HG03045 (cell line): ENCODE results near the gene PRKAR2B.

Experiments used
- ATAC-seq: cut with Tn5 transposase; IDR thresholded peaks from one replicate; pipeline ENCODE4 v1.9.1; 2021; ENCODE audit warnings: mild to moderate bottlenecking, moderate library complexity; ENCODE audit not compliant: unreplicated experiment

PRKAR2B gene

DNA sequence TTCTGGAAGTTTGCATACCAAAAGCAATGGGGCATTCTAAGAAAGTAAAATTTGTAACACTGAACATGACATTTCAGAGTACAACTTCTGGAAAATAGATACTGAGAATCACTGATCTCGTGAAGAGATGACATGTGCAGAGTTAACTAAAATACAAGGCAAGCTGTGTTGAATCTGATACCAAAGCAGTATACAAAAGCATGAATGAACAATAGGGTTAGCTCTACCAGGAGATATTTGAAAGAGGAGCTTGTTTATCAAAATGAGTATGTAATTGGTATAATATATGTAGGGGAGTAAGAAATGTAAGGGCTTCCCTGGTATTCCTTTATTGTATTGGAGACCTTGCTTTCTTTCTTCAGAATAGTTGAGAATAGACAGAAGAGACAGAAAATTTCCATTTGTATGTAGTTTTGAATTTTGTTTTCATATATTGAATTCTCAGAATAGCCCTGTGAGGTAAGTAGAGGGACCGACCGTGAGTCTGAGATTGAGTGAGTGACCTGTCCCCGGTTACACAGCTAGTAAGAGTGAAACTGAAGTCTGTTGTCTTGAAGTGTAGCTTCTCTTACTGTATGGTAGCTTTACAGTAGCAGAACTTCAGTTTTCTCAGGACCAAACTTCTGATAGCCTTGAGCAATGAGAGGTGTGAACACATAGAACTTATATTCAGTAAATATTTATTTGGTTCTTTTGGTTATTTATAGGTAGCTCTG, 129.3 kb downstream of the PRKAR2B start:
- peak; percentile 55 for ATAC-seq

GRCh38 chr7:107179326-107180164, 135.0 kb downstream of the PRKAR2B start:
- ATAC-seq, result no peak

DNA sequence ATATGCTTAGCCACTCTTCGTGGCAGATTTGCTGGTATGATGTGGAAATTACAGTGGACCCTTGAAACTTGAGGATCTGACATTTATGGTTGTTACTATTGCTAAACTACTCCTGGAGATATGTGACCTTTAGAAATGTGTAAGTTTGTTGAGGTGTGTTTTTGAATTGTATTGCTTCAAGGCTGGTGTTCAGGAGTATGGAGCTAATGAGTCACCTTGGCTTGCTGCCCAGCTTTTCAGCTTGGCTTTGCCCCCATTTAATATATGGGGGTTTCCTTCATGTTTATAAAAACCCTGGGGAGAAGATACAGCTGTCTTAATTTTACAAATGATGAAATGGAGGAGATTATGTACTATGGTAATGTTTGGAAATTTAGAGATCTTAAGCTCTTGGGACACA, 135.9 kb downstream of the PRKAR2B start:
- ATAC-seq, result no peak

- ATAC-seq, result no peak
Measured at GRCh38 chr7:107181172-107181571, 136.7 kb downstream of the PRKAR2B start.

DNA sequence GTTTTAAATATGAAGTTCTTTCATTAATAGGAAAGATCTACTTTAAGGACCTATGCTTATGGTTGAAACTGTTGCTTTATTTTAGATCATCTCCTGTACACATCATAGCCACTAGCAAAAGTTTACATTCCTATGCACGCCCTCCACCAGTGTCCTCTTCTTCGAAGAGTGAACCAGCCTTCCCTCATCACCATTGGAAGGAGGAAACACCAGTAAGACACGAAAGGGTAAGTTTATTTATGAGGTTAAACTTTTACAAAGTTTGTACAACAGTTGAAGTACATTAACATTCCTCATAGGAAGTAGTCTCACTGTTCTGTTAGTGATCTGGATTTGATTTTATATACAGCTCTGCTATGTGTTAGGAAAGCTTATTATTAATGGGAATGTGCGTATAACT, 141.2 kb downstream of the PRKAR2B start:
- no peak for ATAC-seq

- no peak for ATAC-seq
Measured at GRCh38 chr7:107186240-107186639, 141.7 kb downstream of the PRKAR2B start.

DNA sequence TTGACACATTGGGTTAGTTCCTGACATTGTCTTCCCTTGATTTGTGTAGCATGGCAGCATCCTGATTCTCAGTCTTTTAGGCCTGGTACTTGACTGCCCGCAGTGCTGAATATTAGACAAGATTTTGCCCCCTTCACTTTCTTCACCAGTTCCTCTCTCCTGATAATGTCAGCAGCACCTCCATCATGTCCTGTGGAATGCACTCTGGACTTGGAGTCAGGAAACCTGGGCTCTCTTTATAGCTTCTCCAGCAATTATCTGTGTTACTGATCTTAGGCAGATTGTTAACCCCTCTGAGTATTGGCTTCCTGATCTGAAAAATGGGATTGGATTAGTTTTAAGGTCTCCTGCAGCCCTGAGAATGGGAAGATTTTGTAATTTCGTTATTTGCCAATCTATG, 143.3 kb downstream of the PRKAR2B start:
- ATAC-seq, result no peak

GRCh38 chr7:107190090-107190489, 145.6 kb downstream of the PRKAR2B start:
- ATAC-seq, result no peak

DNA sequence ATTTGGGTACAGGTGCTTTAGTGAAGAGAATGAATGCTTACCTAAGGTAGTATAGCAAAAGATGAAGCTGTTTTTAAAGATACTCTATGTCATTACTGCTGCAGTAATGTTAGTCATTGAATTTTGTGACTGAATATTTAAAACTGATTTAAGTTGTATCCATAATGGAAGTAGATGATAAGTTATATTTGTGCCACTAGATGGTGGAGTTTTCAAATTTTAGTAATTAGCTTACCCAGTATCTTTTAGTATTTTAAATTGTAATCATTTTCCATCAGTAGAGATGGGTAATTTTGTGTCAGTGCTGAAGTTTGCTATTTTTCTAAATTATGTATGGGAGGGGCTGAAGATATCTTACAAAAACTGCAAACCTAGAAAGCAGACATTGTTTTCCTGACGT, 149.5 kb downstream of the PRKAR2B start:
- ATAC-seq, result no peak

DNA sequence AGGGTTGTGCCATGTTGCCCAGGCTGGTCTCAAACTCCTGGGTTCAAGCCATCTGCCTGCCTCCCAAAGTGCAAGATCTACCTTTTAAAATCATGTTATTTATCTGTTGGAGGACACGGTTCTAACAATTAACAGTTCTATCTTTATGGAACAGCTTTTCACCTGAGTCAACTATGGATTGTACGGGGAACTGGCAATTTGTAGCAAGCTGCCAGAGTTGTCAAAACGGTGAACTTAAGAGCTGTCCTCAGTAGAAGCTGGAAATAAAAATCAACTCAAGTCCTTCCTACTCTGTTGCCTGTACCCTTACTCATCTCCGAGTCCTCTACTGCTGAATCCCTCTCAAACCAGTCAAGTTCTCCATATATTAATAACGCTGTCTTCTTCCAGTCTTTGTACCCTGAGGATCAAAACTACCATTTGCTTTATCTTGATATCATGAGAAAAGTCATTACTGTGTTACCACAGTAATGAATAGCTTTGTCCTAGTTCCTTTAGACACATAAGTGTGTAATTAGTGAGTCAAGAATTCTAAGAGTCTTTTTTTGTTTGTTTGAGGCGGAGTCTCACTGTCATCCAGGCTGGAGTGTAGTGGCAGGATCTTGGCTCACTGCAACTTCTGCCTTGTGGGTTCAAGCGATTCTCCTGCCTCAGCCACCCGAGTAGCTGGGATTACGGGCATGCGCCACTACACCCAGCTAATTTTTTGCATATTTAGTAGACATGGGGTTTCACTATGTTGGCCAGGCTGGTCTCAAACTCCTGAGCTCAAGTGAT, 152.5 kb downstream of the PRKAR2B start:
- ATAC-seq, result no peak

DNA sequence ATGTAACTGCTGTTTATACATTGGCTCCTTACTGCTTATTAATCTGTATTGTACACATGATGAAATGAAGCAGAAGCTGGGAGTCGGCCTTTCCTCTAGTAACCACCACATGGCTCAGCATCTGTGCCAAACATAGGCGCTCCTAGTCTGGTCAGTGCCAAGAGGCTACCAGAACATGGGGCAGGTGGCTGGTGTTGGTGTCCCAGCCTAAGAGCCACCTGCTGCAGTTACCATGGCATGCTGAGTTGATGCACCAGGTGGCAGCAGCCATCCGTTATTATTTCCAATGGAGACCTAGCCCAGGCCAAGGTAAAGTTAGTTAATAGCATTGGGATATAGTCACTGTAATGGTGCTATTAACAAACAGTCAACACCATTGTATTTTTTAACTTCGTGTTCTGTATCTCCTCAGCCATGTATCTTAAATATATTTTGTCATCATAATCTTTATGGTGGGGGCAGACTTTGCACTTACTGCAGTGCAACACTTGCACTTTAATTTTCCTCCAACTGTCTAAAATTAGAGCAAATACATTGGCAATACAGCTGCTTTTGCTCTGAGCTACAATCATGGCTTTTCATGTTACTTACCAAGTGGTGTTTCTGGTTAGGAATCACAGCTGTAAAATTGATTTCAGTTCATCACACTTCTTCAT, 157.4 kb downstream of the PRKAR2B start:
- ATAC-seq, result no peak

- ATAC-seq, result no peak
Measured at GRCh38 chr7:107203607-107204006, 159.1 kb downstream of the PRKAR2B start.

DNA sequence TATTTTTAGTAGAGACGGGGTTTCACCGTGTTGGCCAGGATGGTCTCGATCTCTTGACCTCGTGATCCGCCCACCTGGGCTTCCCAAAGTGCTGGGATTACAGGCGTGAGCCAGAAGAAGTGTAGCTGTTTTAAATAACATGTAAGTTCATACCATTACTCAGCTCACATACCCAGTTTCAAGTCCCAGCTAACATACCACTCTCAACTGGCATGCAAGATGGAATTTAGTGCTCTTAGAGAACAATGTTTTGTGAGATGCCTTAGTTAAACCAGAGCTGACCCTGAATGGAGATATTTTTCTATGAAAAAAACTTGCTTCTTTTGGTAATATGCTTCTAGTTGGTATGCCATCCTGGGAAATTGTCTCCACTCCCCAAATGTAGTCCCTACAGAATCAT, 161.6 kb downstream of the PRKAR2B start:
- no peak for ATAC-seq

DNA sequence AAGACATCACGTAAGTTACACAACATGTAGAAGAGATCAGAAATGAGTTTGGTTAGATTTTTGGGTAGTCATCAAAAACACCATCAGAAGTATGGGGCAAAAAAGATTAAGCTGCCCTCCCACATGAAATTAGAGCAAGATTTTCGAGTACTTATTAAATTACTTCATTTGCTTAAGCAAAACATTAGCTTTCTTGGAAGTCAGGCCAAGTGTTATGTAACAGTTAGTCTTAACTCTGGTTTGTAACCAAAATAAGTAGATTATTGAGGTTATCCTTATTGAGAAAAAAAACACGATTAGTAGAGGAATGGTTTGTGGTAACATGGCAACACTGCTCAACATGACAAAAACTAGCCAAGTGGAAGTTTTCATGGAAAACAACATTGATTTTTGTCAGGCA, 162.2 kb downstream of the PRKAR2B start:
- ATAC-seq, result no peak

DNA sequence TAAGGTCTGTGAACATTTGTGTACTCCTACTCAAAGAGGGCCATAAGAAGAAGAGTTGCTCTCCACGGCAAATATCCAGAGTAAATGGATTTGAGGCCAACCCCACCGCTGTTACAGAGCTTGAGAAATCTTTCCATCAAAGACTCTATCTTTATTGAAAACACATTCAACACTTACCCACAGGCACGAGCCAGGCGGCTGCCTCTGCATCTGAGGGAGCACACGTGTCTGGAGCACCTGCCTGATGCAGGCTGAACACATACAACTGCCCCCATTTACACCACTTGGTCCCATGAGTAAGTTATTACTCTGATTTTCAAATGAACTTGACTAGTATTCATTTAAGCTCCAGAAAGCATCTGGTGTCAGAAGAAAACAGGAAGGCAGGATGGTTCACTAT, 163.0 kb downstream of the PRKAR2B start:
- no peak for ATAC-seq

DNA sequence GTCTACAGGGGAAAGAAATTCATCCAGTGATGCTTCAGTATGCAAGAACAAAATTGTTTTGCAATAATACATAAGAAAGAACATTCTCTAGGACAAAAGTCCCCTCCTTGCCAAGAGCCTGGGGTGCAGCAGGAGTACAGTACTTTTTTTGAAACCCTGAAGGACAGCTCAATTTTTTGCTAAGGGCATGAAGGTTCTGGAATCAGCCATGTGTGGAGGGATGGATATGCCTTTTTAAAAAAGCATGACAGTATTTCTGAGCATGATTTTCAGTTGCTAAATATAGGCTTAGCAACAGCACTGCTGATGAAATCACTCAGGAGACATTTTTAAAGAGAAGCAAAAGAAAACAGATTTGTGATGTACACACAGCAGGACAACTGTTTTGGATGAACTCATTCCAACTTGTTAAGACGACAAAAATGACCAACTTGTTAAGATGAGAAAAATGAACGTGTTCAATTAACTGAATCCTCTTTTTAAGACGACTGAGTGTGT, 163.6 kb downstream of the PRKAR2B start:
- no peak for ATAC-seq

- no peak for ATAC-seq
Measured at GRCh38 chr7:107208563-107208962, 164.1 kb downstream of the PRKAR2B start.

- no peak for ATAC-seq
Measured at GRCh38 chr7:107209565-107209964, 165.1 kb downstream of the PRKAR2B start.

GRCh38 chr7:107210400-107210799, 165.9 kb downstream of the PRKAR2B start:
- ATAC-seq, result no peak
